C4-2B (cell line): ENCODE results near the gene DRD1.

Source experiments
- CTCF ChIP-seq: fragments of 450-650 bp; conservative IDR thresholded peaks from 2 replicates; pipeline ENCODE4 v1.5.1; 2017; ENCODE audit warnings: mild to moderate bottlenecking
- ZFX ChIP-seq: fragments of 450-650 bp; IDR thresholded peaks from 2 replicates; pipeline ENCODE4 v1.6.1; 2017

GRCh38 chr5:175418251-175418650 is 25.7 kb downstream of the DRD1 start:
- no peak for TF ChIP-seq CTCF
- TF ChIP-seq ZFX = no peak
